DMS53 treated with DMSO at 0.1 percent for 48 hours (cell line): ENCODE measurements around the gene HCN3.

Source experiments
- DNase-seq: peaks from one replicate; lab custom pipeline; 2025; ENCODE audit not compliant: unreplicated experiment; lab: John Stamatoyannopoulos, UW

Gene HCN3

DNA sequence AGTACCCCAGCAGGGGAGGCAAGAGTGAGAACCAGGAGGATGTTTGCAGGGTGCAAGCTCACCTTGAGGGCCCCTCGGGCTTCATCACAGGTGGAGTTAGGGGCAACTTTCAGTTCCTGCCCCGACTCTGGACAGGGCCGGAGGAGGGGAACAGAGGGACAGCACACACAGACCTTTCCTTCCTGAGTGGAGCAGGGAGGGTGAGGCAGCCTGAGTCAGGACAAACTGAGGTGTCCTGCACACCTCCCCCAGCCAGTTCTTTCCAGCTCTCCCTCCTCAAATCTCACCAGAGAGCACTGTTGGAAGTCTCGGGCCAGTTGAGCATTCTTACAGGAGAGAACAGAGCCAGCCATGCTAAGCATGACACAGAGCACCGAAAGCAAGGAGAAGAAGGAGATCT lies 23.5 kb upstream of the HCN3 start:
- no peak for DNase-seq

GRCh38 chr1:155254228-155254713 lies 23.0 kb upstream of the HCN3 start:
- DNase-seq, result no peak

GRCh38 chr1:155254714-155255242 lies 22.5 kb upstream of the HCN3 start:
- no peak for DNase-seq

GRCh38 chr1:155255243-155256007 lies 21.8 kb upstream of the HCN3 start, which contains the start of gene ENTREP3:
Gene ENTREP3, minus strand, starts transcription at chr1:155255483. Its CDS starts 606 bp downstream, at chr1:155254877.
- peak; percentile 73 for DNase-seq

- DNase-seq, result no peak
Measured at GRCh38 chr1:155256058-155256852, 21.0 kb upstream of the HCN3 start.

DNA sequence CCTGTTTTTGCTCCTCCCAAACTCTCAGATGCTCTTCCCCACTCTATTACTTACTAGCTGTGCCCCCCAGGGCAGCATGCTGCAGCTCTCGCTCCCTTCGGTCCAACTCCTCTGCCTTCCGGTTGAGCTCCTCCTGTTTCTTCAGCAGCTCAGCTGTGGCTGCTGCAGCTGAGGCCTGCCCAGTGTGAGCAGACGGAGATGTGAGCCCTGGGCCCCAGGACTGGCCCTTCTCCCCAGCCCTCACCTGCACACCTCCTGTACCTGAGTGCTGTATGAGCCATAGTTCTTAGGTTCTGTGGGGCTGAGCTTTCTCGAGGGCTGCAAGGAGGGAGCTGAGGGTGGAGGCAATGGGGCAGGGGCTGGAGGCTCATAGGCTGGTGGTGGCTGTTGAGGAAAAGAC lies 17.0 kb upstream of the HCN3 start:
- DNase-seq, result no peak

- no peak for DNase-seq
Measured at GRCh38 chr1:155261493-155261851, 15.8 kb upstream of the HCN3 start.

- DNase-seq, result peak; percentile 96
Measured at GRCh38 chr1:155261852-155262673, 15.2 kb upstream of the HCN3 start, which contains the start of gene SCAMP3. Gene SCAMP3, minus strand, starts transcription at chr1:155262360. Its CDS starts 209 bp downstream, at chr1:155262151.

GRCh38 chr1:155263067-155263466 lies 14.2 kb upstream of the HCN3 start:
- no peak for DNase-seq

GRCh38 chr1:155266553-155266952 lies 10.7 kb upstream of the HCN3 start:
- DNase-seq, result no peak

GRCh38 chr1:155267373-155267772 lies 9.9 kb upstream of the HCN3 start:
- DNase-seq, result no peak

GRCh38 chr1:155268630-155269029 lies 8.6 kb upstream of the HCN3 start:
- DNase-seq, result no peak

- DNase-seq, result no peak
Measured at GRCh38 chr1:155269381-155269780, 7.9 kb upstream of the HCN3 start.

GRCh38 chr1:155272466-155273342 lies 4.6 kb upstream of the HCN3 start:
- DNase-seq, result no peak

DNA sequence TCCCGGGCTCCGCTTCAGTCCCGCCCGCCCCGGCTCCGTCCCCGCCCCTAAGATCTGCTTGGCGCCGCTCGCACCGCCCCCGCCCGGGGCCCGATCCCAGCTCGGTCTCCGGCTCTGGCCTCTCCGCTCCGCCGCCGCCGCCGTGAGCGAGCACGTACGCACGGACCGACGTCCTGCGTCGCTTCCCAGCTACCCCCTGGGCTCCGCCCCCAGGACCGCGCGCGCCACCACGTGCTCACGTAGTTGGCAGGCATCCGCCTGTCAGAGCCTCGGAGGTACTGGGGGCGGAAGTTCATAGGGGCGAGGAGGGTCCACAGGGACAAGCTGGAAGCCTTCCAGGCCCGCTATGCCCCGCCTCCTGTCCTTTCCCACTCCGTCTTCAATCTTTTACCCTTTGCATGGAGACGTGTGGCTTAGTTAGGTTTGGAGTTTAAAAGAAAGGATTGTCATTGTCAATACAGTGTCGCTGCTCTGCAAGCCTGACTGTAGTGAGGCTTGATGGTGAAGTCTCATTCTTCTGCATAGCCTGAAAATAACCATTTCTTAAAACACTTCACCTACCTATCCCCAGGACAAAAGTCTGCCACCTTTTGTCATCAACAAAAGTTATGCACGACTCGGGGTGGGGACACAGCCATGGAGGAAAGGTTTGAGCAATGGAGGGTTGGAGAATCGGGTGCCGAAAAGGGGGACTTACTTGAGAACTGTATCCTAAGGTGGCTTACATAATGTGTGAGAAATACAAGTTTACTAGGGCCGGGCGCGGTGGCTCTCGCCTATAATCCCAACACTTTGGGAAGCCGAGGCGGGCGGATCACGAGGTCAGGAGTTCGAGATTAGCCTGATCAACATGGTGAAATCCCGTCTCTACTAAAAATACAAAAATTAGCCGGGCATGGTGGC lies 3.7 kb upstream of the HCN3 start, which contains the start of gene CLK2:
CLK2 (minus strand) TSS at position 162 of the 903 bp plus-strand sequence. CDS start 2,527 bp downstream, outside the sequence.
- DNase-seq, result peak; percentile 93

DNA sequence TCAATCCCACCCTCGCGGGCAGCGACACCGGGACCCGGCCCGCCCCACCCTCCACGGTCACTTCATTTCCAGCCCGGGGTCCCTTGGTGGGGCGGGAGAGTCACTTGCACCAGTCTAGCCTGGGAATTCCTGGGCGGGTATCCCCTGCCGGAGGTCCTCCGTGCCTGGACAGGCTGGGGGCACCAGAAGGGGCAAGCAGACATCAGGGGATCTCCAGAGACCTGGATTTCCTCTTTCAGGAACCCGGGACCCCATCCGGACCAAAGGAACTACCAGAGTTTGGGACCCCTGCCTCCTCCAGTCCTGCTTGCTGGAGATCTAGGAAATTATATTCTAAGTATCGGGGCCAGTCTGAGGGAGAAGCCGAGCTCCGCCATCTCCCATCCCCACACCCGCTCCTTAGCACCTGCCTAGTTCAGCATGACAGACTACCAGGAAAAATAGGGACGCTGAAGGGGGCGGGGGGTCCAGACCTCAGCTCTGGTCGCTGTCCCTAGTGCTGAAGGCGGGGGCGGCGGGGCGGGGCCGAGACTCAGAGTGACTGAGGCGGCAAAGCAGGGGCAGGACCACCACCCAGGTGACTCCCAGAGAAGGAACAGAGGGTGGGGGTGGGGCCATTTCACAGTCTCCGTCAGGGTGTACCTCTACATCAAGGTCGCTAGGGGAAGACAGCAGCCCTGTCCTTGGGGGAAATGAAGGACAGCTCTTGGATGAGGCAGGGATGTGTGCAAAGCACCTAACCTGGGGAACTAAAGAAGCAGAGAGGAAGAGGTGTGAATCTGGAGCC lies 832 bp downstream of the HCN3 start:
- DNase-seq, result peak; percentile 33

GRCh38 chr1:155278689-155279160 lies 1.5 kb downstream of the HCN3 start:
- DNase-seq, result no peak

DNA sequence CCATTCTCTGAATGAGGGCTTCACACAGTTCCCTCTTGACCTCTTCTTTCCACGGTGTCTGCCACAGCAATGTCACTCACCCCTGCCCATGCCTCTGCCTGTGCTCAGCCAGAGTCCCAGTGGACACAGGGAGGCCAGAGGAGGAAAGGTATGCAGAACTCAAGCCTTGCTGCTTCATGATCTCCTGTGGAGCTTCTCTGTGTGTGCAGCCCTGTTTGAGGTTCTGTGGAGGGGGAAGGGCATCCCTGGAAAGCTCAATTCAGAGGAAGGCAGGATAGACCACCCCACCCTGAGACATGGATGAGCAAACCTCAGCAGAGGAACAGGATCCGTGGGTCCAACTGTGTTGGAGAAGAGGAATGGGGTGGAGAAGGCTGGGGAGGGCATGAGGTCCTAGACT lies 2.0 kb downstream of the HCN3 start:
- no peak for DNase-seq
